Fibroblast of upper back skin (primary cell): ENCODE data around the gene TXNRD3.
A peak's percentile ranks its signal among the peaks of the same experiment; 100 is the strongest.

Source experiments
- DNase-seq: peaks from one replicate; pipeline ENCODE4 v3.0.0-alpha.2; 2013

The TXNRD3 gene

GRCh38 chr3:126654571-126655383 is at the start of gene TXNRD3:
Gene TXNRD3 (minus strand): TSS chr3:126655124.
- DNase-seq, result peak; percentile 60

GRCh38 chr3:126703512-126704493 is 48.9 kb upstream of the TXNRD3 start, which contains the start of gene CHCHD6:
Gene CHCHD6 (plus strand): TSS chr3:126704240. CDS start chr3:126704313, 73 bp downstream.
- peak; percentile 95 for DNase-seq

- no peak for DNase-seq
Observed at GRCh38 chr3:126699011-126699410, 44.1 kb upstream of the TXNRD3 start.

- DNase-seq, result no peak
Observed at GRCh38 chr3:126696701-126697267, 41.9 kb upstream of the TXNRD3 start.

- no peak for DNase-seq
Observed at GRCh38 chr3:126693921-126694320, 39.0 kb upstream of the TXNRD3 start.

- no peak for DNase-seq
Observed at GRCh38 chr3:126692858-126693257, 37.9 kb upstream of the TXNRD3 start.

- DNase-seq, result no peak
Observed at GRCh38 chr3:126691765-126692164, 36.8 kb upstream of the TXNRD3 start.

- DNase-seq, result peak; percentile 63
Observed at GRCh38 chr3:126685493-126685892, 30.6 kb upstream of the TXNRD3 start.

- peak; percentile 17 for DNase-seq
Observed at GRCh38 chr3:126685021-126685420, 30.1 kb upstream of the TXNRD3 start.

GRCh38 chr3:126684218-126684751 is 29.4 kb upstream of the TXNRD3 start:
- peak; percentile 56 for DNase-seq

- DNase-seq, result no peak
Observed at GRCh38 chr3:126683069-126683468, 28.1 kb upstream of the TXNRD3 start.

GRCh38 chr3:126682009-126682408 is 27.1 kb upstream of the TXNRD3 start:
- DNase-seq, result no peak

GRCh38 chr3:126680667-126681055 is 25.7 kb upstream of the TXNRD3 start:
- no peak for DNase-seq

- DNase-seq, result peak; percentile 25
Observed at GRCh38 chr3:126679831-126680666, 25.1 kb upstream of the TXNRD3 start.

- DNase-seq, result peak; percentile 71
Observed at GRCh38 chr3:126679318-126679751, 24.4 kb upstream of the TXNRD3 start.

GRCh38 chr3:126678693-126679317 is 23.9 kb upstream of the TXNRD3 start:
- DNase-seq, result no peak

- no peak for DNase-seq
Observed at GRCh38 chr3:126677862-126678503, 23.1 kb upstream of the TXNRD3 start.

GRCh38 chr3:126676919-126677705 is 22.2 kb upstream of the TXNRD3 start:
- peak; percentile 34 for DNase-seq

- no peak for DNase-seq
Observed at GRCh38 chr3:126672741-126673140, 17.8 kb upstream of the TXNRD3 start.

GRCh38 chr3:126672340-126672739 is 17.4 kb upstream of the TXNRD3 start:
- DNase-seq, result no peak
